ENCODE data around the gene FASTK. TPM values are rescaled to one million over a fixed set of nuclear protein-coding genes. Genes with fewer than 3 reads are reported as not detected.

Gene FASTK
- total RNA-seq, 1 donor: 87.2 TPM

- no peak overlapping the region for H3K4me3 ChIP-seq (ENCODE audit: low read depth, low read length)
- no peak for TF ChIP-seq CTCF (IDR thresholded peaks at IDR 0.05; ENCODE audit: insufficient read depth, low read depth, low read length)
- no peak for DNase-seq (ENCODE audit: low read depth)
Observed at GRCh38 chr7:151040616-151041375, 39.8 kb downstream of the FASTK start.

DNA sequence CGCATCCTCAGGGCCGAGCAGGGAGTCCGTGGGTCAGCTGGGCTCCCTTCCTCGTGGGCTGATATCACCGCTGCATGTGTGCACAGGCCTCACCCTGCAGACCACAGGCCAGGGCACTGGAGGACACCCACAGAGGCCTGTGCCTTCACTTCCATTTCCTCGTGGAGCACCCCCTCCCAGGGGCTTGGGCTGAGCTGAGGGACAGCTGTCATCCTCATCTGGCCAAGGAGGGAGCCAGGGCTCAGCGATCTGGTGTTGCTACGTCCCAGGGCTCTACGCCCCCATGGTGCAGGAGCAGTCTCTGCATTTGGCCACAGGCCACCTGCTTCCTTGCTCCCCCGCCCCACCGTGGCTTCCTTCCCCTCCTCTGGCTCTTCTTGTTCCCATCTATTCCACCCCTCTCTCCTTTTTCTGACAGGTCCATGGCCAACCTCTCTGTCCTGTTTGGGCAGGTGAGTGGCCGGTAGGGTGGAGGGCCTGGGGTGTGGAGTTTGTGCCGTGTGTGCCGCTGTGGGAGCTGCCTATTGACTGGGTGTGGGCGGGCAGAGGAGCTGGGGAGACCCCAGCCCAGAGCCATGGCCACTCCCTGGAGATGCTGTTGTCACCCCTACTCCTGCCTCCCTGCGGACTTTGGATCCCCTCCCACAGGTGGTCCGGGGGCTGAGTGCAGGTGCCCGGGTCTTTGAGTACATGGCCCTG lies 40.6 kb downstream of the FASTK start:
- TF ChIP-seq CTCF (IDR thresholded peaks at IDR 0.05; ENCODE audit: insufficient read depth, low read depth, low read length): no peak
- H3K4me3 ChIP-seq (ENCODE audit: low read depth, low read length): no peak overlapping the region
- no peak for DNase-seq (ENCODE audit: low read depth)

GRCh38 chr7:151038951-151039849 lies 41.4 kb downstream of the FASTK start:
- no peak for TF ChIP-seq CTCF (IDR thresholded peaks at IDR 0.05; ENCODE audit: insufficient read depth, low read depth, low read length)
- peak; percentile 96 for DNase-seq (ENCODE audit: low read depth)
- H3K4me3 ChIP-seq (ENCODE audit: low read depth, low read length): no peak overlapping the region

DNA sequence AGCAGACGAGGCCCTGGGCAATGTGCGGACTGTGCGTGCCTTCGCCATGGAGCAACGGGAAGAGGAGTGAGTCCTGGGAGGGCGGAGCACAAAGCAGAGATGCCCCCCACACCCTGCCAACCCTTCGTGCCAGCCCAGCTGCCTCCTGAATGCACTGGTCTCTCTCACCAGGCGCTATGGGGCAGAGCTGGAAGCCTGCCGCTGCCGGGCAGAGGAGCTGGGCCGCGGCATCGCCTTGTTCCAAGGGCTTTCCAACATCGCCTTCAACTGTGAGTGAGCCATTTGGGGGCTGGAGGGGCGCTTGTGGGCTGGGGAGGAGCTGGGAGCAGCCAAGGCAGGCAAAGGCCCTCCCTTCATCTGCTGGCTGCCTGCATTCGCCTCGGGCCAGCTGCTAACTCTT lies 44.7 kb downstream of the FASTK start:
- TF ChIP-seq CTCF (IDR thresholded peaks at IDR 0.05; ENCODE audit: insufficient read depth, low read depth, low read length): no peak
- no peak for DNase-seq (ENCODE audit: low read depth)
- H3K4me3 ChIP-seq (ENCODE audit: low read depth, low read length): no peak overlapping the region

- no peak overlapping the region for H3K4me3 ChIP-seq (ENCODE audit: low read depth, low read length)
- no peak for TF ChIP-seq CTCF (IDR thresholded peaks at IDR 0.05; ENCODE audit: insufficient read depth, low read depth, low read length)
- DNase-seq (ENCODE audit: low read depth): no peak
Observed at GRCh38 chr7:151035026-151035717, 45.4 kb downstream of the FASTK start.

DNA sequence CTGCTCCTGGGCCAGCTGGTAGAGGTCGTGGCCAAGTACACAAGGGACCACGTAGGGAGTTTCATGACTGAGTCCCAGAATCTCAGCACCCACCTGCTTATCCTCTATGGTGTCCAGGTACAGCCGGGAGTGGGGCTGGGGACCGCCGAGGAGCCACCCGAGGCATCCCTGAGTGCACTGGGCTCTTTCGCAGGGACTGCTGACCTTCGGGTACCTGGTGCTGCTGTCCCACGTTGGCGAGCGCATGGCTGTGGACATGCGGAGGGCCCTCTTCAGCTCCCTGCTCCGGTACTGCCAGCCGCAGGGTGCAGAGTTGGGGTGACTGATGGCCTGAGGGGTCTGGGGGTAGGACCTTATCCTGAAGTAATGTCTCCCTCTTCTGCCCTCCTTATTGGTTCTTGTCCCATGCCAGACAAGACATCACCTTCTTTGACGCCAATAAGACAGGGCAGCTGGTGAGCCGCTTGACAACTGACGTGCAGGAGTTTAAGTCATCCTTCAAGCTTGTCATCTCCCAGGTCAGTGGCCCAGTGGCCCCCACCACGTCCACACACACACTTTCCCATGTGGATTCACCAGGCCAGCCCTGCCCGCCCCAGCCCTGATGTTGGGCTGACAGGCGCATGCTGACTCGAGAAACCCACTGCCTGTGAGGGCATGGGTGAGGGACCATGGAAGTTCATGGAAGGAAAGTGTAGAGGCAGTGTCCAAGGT lies 46.1 kb downstream of the FASTK start:
- TF ChIP-seq CTCF (IDR thresholded peaks at IDR 0.05; ENCODE audit: insufficient read depth, low read depth, low read length): no peak
- DNase-seq (ENCODE audit: low read depth): no peak

More for the DNA sequence above, 46.1 kb downstream of the FASTK start:
- no peak overlapping the region for H3K4me3 ChIP-seq (ENCODE audit: low read depth, low read length)

Data from fibroblast of villous mesenchyme (primary cell).